AG04449 (cell line): Measurements from ENCODE around the gene KANSL3.

Experiments used
- CTCF ChIA-PET: fragments of 350-600 bp; formaldehyde crosslinking; extraction: SDS; loops from one replicate; lab custom pipeline; 2021; ENCODE audit warnings: antibody characterized with exemption; lab: Yijun Ruan, JAX
- POLR2A ChIA-PET: fragments of 400-600, 350-600 bp; formaldehyde crosslinking; extraction: SDS; loops from one replicate; lab custom pipeline; 2020; ENCODE audit warnings: antibody characterized with exemption, inconsistent platforms; lab: Yijun Ruan, JAX
- DNase-seq: peaks from one replicate; pipeline ENCODE4 v3.0.0-alpha.2; 2010; ENCODE audit warnings: low read depth, low spot score
- H3K4me3 ChIP-seq: 2 replicates; pipeline ENCODE4 v1.5.1; 2011; ENCODE audit warnings: low read depth, mild to moderate bottlenecking, control low read depth, low read length
- CTCF ChIP-seq: IDR thresholded peaks from one replicate; pipeline ENCODE4 v1.5.1; 2011; ENCODE audit warnings: mild to moderate bottlenecking, moderate library complexity, low read length, control low read depth, inconsistent platforms; ENCODE audit not compliant: insufficient read depth; ENCODE audit errors: missing control alignments

The KANSL3 gene

GRCh38 chr2:96577501-96577900 lies 60.6 kb downstream of the KANSL3 start:
- DNase-seq: no peak
- H3K4me3 ChIP-seq: no peak overlapping the region
- no peak for TF ChIP-seq CTCF
- ChIA-PET POLR2A (no interaction called here), CTCF (interaction anchor here (0.9 kb wide), 2 partner anchors 23 to 24 kb away, joined by 3 to 4 read pairs; no protein-coding TSS in a partner anchor)

- TF ChIP-seq CTCF: no peak
- DNase-seq: no peak
- ChIA-PET CTCF (interaction anchor here (1.6 kb wide), 1 partner anchor 22 kb away, joined by 5 read pairs; no protein-coding TSS in a partner anchor), POLR2A (no interaction called here)
- no peak overlapping the region for H3K4me3 ChIP-seq
Measured at GRCh38 chr2:96575785-96576456, 62.2 kb downstream of the KANSL3 start.

GRCh38 chr2:96574364-96574763 lies 63.7 kb downstream of the KANSL3 start:
- peak; percentile 16 for TF ChIP-seq CTCF
- ChIA-PET CTCF (interaction anchor here (1.6 kb wide), 1 partner anchor 20 kb away, joined by 5 read pairs; no protein-coding TSS in a partner anchor), POLR2A (no interaction called here)
- DNase-seq: no peak
- H3K4me3 ChIP-seq: no peak overlapping the region

- ChIA-PET POLR2A (no interaction called here), CTCF (interaction anchor here (5.5 kb wide), 1 partner anchor 14 kb away, joined by 27 read pairs; no protein-coding TSS in a partner anchor)
- no peak for TF ChIP-seq CTCF
- DNase-seq: no peak
- H3K4me3 ChIP-seq: no peak overlapping the region
Measured at GRCh38 chr2:96568094-96568493, 70.0 kb downstream of the KANSL3 start.

GRCh38 chr2:96565111-96565510 lies 73.0 kb downstream of the KANSL3 start:
- H3K4me3 ChIP-seq: no peak overlapping the region
- CTCF ChIA-PET: interaction anchor here (1.4 to 6.5 kb wide), 3 partner anchors 9 to 15 kb away, joined by 3 to 60 read pairs (median 5); no protein-coding TSS in a partner anchor
- POLR2A ChIA-PET: no interaction called here
- no peak for TF ChIP-seq CTCF
- DNase-seq: no peak

GRCh38 chr2:96564563-96564962 lies 73.5 kb downstream of the KANSL3 start:
- no peak overlapping the region for H3K4me3 ChIP-seq
- DNase-seq: no peak
- no peak for TF ChIP-seq CTCF
- POLR2A ChIA-PET: no interaction called here
- CTCF ChIA-PET: interaction anchor here (1.5 to 6.5 kb wide), 2 partner anchors 11 to 14 kb away, joined by 3 to 60 read pairs; no protein-coding TSS in a partner anchor
